HFFc6 (cell line): ENCODE results near the gene SENP1. TPM values are rescaled to one million over a fixed set of nuclear protein-coding genes. Genes with fewer than 3 reads are reported as not detected.

Experiments used
- DNase-seq: peaks from one replicate; pipeline ENCODE4 v3.0.0-alpha.2; 2018
- H3K27ac Mint-ChIP-seq: 2 replicates; pipeline ENCODE4 v1.8.0; 2020; ENCODE audit warnings: mild to moderate bottlenecking, mixed read lengths
- H3K27me3 Mint-ChIP-seq: 2 replicates; pipeline ENCODE4 v1.8.0; 2021; ENCODE audit warnings: mild to moderate bottlenecking, moderate library complexity, mixed read lengths; ENCODE audit not compliant: insufficient read depth
- H3K36me3 Mint-ChIP-seq: 2 replicates; pipeline ENCODE4 v1.8.0; 2021; ENCODE audit warnings: low read depth, mixed read lengths
- H3K4me1 Mint-ChIP-seq: 2 replicates; pipeline ENCODE4 v1.8.0; 2020; ENCODE audit warnings: low read depth, mixed read lengths
- H3K4me3 Mint-ChIP-seq: 2 replicates; pipeline ENCODE4 v1.8.0; 2020; ENCODE audit warnings: mild to moderate bottlenecking, moderate library complexity, mixed read lengths
- H3K9me3 Mint-ChIP-seq: 2 replicates; pipeline ENCODE4 v1.8.0; 2020; ENCODE audit warnings: mild to moderate bottlenecking, mixed read lengths
- CTCF ChIP-seq: fragments of 200-600 bp; sonication (generic); IDR thresholded peaks from 2 replicates; pipeline ENCODE4 v1.5.0; 2021; ENCODE audit warnings: antibody characterized with exemption, mild to moderate bottlenecking
- total RNA-seq, 6 experiments: library from RNA; stranded (reverse); fragmentation: NEBNext Ultra II Directional; extraction: Animal tissue kit (Norgen Biotek cat#: 25700); gene quantifications; 2 replicates in 1 of 6; 3 replicates in 5 of 6; pipeline ENCODE4 v1.2.3, GENCODE V29; 2021

The SENP1 gene
- total RNA-seq, 6 experiments from 2014 or later = 13.3 to 24.7 (median 17.2) TPM

- no peak for TF ChIP-seq CTCF
- Mint-ChIP-seq H3K9me3 (no peaks in the 10 kb centered on the region), H3K27ac (peak overlapping the region; percentile 71; the same call in 1 of the 2 replicates), H3K27me3 (peaks cover 58% of the 10 kb centered on the region), H3K4me3 (peak overlapping the region; percentile 94), H3K36me3 (no peaks in the 10 kb centered on the region), H3K4me1 (peaks cover 18% of the 10 kb centered on the region)
- DNase-seq = peak; percentile 15
These were observed 104.1 kb downstream of the SENP1 start for GRCh38 chr12:48001505-48002413.

- no peaks in the 10 kb centered on the region for H3K36me3 Mint-ChIP-seq
- H3K27ac Mint-ChIP-seq = peak overlapping the region; percentile 71; the same call in 1 of the 2 replicates
- peaks cover 53% of the 10 kb centered on the region for H3K27me3 Mint-ChIP-seq
- H3K4me1 Mint-ChIP-seq = peaks cover 23% of the 10 kb centered on the region
- peak overlapping the region; percentile 94 for H3K4me3 Mint-ChIP-seq
- H3K9me3 Mint-ChIP-seq = no peaks in the 10 kb centered on the region
- TF ChIP-seq CTCF = no peak; the same call in 1 of the 2 replicates
- DNase-seq = peak; percentile 72
These were observed 104.9 kb downstream of the SENP1 start for GRCh38 chr12:48000878-48001504.

GRCh38 chr12:47999816-48000215 lies 106.1 kb downstream of the SENP1 start:
- Mint-ChIP-seq H3K36me3 (no peaks in the 10 kb centered on the region), H3K4me1 (peaks cover 28% of the 10 kb centered on the region), H3K27ac (no peak overlapping the region), H3K27me3 (peaks cover 48% of the 10 kb centered on the region), H3K4me3 (no peak overlapping the region), H3K9me3 (no peaks in the 10 kb centered on the region)
- no peak for DNase-seq
- TF ChIP-seq CTCF = no peak

- Mint-ChIP-seq H3K27ac (no peak overlapping the region), H3K4me3 (no peak overlapping the region), H3K27me3 (peaks cover 44% of the 10 kb centered on the region), H3K4me1 (peaks cover 25% of the 10 kb centered on the region), H3K36me3 (no peaks in the 10 kb centered on the region), H3K9me3 (no peaks in the 10 kb centered on the region)
- no peak for DNase-seq
- no peak for TF ChIP-seq CTCF
These were observed 108.6 kb downstream of the SENP1 start for GRCh38 chr12:47997321-47997720.

GRCh38 chr12:47995981-47996401 lies 109.9 kb downstream of the SENP1 start:
- no peaks in the 10 kb centered on the region for H3K36me3 Mint-ChIP-seq
- no peak overlapping the region; the same call in 1 of the 2 replicates for H3K27ac Mint-ChIP-seq
- no peak overlapping the region for H3K4me3 Mint-ChIP-seq
- H3K9me3 Mint-ChIP-seq = no peaks in the 10 kb centered on the region
- TF ChIP-seq CTCF = no peak
- peak; percentile 82 for DNase-seq
- peaks cover 13% of the 10 kb centered on the region for H3K4me1 Mint-ChIP-seq
- peaks cover 42% of the 10 kb centered on the region for H3K27me3 Mint-ChIP-seq
